Fibroblast of the conjunctiva (primary cell): ENCODE results near the gene CAV3.
A peak's percentile ranks its signal among the peaks of the same experiment; 100 is the strongest.

Experiments
- DNase-seq: peaks from one replicate; pipeline ENCODE4 v3.0.0-alpha.2; 2010; ENCODE audit warnings: low read depth

CAV3 gene

GRCh38 chr3:8761866-8762265 lies 28.3 kb downstream of the CAV3 start:
- DNase-seq = no peak

GRCh38 chr3:8762607-8763377 lies 29.2 kb downstream of the CAV3 start:
- no peak for DNase-seq

GRCh38 chr3:8764528-8764927 lies 30.9 kb downstream of the CAV3 start:
- no peak for DNase-seq

GRCh38 chr3:8765528-8765927 lies 31.9 kb downstream of the CAV3 start:
- DNase-seq = no peak

GRCh38 chr3:8766148-8766547 lies 32.5 kb downstream of the CAV3 start:
- no peak for DNase-seq

DNA sequence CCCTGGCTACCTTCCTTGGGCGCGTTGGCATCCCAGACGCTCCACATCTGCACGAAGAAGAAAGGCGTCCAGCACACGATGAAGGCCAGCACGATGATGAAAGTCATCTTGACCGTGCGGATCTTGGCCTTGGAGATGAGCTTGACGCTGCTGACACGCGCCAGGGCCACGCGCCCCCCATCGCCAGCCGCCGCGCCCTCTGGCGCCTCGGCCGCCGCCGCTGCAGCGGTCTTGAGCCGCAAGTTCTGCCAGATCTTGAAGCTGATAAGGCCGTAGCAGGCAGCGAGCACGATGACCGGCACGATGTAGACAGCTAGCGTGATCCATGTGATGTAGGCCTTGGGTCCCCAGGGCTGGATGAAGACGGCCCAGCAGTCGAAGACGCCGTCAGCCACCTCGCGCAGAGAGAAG lies 33.7 kb downstream of the CAV3 start:
- DNase-seq = no peak

GRCh38 chr3:8767667-8768363 lies 34.2 kb downstream of the CAV3 start:
- DNase-seq = no peak

DNA sequence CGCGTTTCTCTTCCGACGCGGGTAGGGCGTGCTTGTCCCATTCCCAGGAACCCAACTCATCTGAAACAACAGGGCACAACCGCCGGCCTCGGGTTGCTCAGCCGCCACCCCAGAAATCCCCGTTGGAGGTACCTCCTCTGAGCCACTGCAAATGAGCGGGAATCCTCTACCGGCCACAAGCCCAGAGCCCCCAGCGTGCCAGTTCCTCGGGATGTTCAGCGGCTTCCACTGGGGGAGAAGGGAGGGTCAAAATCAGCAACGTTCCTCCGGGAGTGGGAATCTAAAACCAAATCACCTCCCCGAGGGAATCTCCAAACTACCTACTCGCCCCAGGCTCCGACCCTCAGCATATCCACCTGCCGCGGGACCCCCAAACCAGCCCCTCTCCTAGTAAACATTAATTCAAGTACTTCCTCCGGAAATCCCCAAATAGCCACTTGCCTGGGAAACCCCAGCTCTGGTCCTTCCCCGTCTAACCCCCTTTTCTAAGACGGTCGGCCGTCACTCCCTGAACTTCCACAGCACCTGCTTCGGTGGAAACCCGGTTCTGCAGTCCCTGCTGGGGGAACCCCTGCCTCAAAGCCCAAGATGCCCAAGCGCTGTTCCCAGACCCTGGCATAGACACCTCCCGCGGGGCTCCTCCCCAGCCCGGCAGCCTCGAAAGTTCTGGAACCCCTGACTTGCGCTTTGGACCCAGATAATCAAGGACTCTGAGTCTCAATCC lies 34.9 kb downstream of the CAV3 start:
- no peak for DNase-seq

DNA sequence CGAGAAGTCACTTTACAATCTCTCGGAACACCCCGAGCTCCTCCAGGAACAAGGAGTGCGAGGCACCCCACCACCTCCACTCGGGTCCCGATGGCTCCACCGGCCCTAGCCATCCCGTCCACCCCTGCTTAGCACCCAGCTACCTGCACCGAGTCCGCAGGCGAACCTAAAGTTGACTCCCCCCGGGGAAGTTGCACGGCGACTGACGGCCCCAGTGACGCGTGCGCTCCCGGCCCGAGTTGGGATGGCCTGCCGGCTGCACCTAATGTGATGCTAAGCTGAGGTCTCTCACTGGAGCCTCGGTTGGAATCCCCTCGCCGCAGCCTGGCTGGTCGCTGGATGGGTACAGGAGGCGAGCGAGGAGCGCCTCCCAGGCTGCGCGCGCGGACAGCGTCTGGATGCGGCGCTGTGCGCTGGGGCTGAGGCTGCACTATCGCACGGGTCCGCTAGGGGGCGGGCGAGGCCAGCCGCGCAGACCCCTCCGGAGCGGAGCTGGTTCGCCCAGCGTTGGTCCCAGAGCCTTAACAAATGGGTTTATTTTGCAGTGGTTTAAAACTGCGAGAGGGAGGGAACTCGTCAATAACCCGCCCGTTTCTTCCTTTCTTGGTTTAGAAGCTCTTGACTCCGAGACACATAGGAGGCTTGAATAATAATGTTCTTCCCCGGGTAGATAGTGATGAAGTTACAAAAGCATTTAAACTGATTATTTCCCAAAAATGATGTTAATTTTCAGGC lies 35.7 kb downstream of the CAV3 start, which contains the start of gene OXTR:
TSS of gene OXTR (minus strand) at position 526 of the 735 bp plus-strand sequence. CDS start 1,426 bp downstream, outside the sequence.
- DNase-seq = peak; percentile 42

GRCh38 chr3:8773941-8774542 lies 40.4 kb downstream of the CAV3 start:
- no peak for DNase-seq

DNA sequence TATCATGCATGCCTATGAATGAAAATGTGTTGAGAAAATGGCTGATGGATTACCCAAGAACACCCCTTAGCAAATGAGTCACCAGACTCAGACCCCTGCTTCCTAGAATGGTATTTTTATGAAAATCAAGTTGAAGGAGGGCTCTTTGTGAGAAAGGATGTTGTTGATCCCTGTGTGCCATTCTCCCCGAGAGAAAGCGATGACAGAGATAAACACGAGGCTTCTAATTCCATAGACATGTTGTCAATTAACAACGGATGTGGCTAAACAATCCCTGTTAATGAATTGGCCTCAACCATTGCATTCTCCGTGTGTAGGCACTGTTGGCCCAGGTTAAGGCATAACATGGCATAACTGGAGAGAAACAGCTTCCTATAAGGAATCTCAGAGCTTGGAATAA lies 41.6 kb downstream of the CAV3 start:
- DNase-seq = no peak

GRCh38 chr3:8775602-8776001 lies 42.0 kb downstream of the CAV3 start:
- DNase-seq = no peak

DNA sequence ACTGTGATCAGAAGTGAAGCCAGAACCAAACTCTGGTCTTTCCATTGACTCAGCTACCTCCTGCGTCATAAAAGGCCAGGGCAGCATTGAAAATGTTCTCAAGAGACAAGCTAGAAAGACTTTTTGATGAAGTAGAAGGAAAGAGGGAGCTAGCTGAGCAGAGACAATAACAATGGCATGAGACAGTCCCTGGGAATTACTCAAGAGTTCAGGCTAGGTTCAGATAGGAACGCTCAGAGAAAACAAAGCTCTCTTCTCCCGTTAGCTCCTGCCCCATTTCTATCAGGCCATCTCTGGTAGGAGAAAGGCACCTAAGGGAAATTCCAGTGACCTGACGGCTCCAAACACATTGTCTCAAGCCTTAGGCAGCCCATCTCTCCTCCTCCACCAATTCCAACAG lies 42.8 kb downstream of the CAV3 start:
- no peak for DNase-seq

DNA sequence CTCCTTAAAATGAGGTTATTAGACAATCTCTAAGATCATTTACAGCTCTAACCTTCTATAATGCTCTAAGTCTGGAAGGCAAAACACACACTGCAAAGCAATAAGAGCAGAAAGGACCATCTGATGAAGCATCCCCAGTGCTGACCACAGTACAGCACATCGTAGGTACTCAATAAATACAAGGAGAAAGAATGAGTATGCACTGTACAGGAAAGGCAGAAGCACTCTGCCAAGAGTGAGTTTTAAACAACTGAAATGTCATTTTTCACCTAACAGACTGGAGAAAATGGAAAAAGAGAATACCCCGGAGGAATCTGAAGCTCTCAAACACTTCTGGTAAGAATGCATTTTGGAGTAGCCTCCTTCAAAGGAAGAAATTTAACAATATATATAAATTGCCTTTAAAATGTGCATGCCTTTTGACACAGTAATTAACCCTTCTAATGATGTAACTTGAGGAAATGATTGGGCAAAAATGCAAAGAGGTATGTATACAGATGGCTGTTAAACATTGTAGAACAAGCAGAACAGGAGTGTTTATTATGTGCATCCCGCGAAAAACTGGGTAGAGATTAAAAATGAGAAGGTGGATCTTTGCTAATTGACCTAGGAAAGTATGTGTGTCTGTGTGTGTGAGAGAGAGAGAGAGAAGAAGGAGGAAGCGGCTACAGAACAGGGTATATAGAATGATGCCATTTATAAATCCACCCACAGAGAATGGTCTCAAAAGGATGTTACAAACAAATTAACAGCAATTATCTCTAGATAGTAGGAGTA lies 43.8 kb downstream of the CAV3 start:
- DNase-seq = no peak

DNA sequence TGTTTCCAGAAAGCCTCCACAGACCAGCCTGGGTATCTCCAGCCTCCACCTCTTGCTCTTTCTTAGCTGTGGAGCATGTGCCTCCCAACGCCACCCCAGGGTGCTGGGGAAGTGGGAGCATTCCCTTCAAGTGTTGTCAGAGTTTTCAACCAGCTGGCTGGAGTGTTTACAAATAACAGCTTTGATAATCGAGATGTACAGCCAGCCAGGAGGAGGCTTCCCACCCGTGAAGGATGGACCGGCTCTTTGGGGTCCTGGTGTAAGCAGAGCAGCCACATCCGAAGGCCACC lies 44.3 kb downstream of the CAV3 start:
- no peak for DNase-seq

GRCh38 chr3:8778475-8778874 lies 44.9 kb downstream of the CAV3 start:
- DNase-seq = no peak

GRCh38 chr3:8780279-8780678 lies 46.7 kb downstream of the CAV3 start:
- no peak for DNase-seq

- no peak for DNase-seq
Observed at GRCh38 chr3:8784676-8785435, 51.3 kb downstream of the CAV3 start.

DNA sequence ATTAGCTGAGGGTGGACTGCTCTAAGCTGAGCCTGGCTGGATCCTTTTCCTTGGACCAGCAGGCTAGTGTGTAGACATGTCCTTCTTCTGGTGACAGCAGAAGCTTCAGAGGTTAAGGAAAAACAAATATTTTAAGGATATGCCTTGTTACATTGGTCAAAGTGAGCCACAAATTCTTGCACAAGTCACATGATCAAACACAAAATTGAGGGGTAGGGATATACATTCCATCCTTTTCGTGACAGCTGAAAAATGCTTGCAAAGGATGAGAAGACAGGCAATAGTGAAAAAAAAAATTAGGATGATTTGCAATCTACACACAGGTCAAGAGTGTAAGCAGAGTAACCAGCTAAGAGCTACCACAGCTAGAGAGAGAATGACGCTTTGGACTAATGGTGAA lies 56.9 kb downstream of the CAV3 start:
- no peak for DNase-seq

DNA sequence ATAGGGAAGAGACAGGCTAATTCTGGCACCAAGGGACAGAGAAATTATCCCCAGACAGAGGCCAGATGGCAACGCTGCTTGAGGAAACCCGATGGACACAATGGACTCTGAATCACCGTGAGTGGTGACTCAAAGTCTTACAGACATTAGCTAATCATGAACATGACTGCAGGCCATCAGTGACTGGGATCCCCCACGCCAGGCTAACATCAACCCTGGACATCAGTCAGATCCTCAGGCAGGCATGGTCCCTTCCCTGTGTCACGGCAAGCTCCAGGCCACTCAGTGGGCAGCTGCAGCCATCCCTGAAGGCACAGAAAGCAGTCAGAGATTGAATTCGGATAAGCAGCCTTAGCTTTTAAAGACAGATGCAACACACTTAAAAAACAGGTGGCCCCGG lies 59.6 kb downstream of the CAV3 start:
- DNase-seq = no peak

- no peak for DNase-seq
Observed at GRCh38 chr3:8794247-8794646, 60.6 kb downstream of the CAV3 start.
